Measurements from ENCODE around the gene AURKB. TPM values are rescaled to one million over a fixed set of nuclear protein-coding genes. Genes with fewer than 3 reads are reported as not detected.

Gene AURKB
- total and polyA plus RNA-seq, 2 of the 13 experiments (the other 11 are each of a cell fraction or from before 2014, with no cell fraction given): 29.5 to 75.3 TPM

GRCh38 chr17:8222630-8223355 is 12.4 kb upstream of the AURKB start (continued):
- TF ChIP-seq HMGXB3 (CRISPR knock-in tag; IDR thresholded peaks at IDR 0.05; ENCODE audit: borderline replicate concordance) (peak; percentile 21; the same call in 1 of the 2 replicates), ZNF414 (CRISPR knock-in tag; IDR thresholded peaks at IDR 0.05) (peak; percentile 92; the same call in 1 of the 2 replicates), SNRNP70 (IDR thresholded peaks at IDR 0.05; ENCODE audit: low read depth, low read length) (no peak), NFE2L1 (CRISPR knock-in tag; IDR thresholded peaks at IDR 0.05; ENCODE audit: borderline replicate concordance) (no peak; the same call in 1 of the 2 replicates), ZNF615 (CRISPR knock-in tag; IDR thresholded peaks at IDR 0.05; ENCODE audit: borderline replicate concordance) (no peak), ZNF513 (CRISPR knock-in tag; conservative IDR thresholded peaks at IDR 0.05) (no peak), ZNF724P (CRISPR knock-in tag; IDR thresholded peaks at IDR 0.05; ENCODE audit: borderline replicate concordance) (0 out of 2 replicates have a peak, but pooled peaks have one; percentile 18), ZBTB20 (CRISPR knock-in tag; IDR thresholded peaks at IDR 0.05; ENCODE audit: borderline replicate concordance, low read depth) (peak; percentile 19; the same call in 1 of the 2 replicates), HDAC1 (CRISPR knock-in tag; IDR thresholded peaks at IDR 0.05) (peak; percentile 73), ZNF275 (CRISPR knock-in tag; IDR thresholded peaks at IDR 0.05; ENCODE audit: borderline replicate concordance) (peak; percentile 34; the same call in 1 of the 2 replicates), GABPA (IDR thresholded peaks at IDR 0.05; ENCODE audit: low read depth, low read length) (peak; percentile 75), GABPA (CRISPR knock-in tag; IDR thresholded peaks at IDR 0.05; ENCODE audit: low read depth) (peak; percentile 90), TMF1 (CRISPR knock-in tag; IDR thresholded peaks at IDR 0.05; ENCODE audit: low read depth) (peak; percentile 92; the same call in 1 of the 2 replicates), ATF1 (CRISPR knock-in tag; IDR thresholded peaks at IDR 0.05) (0 out of 2 replicates have a peak, but pooled peaks have one; percentile 40), ZNF770 (CRISPR knock-in tag; IDR thresholded peaks at IDR 0.05) (peak; percentile 80), BRF2 (CRISPR knock-in tag; IDR thresholded peaks at IDR 0.05) (no peak; the same call in 1 of the 2 replicates), ARNT (IDR thresholded peaks at IDR 0.05) (no peak)

Measured in HepG2 (cell line).